ENCODE results near the gene ZEB2.

Gene ZEB2

DNA sequence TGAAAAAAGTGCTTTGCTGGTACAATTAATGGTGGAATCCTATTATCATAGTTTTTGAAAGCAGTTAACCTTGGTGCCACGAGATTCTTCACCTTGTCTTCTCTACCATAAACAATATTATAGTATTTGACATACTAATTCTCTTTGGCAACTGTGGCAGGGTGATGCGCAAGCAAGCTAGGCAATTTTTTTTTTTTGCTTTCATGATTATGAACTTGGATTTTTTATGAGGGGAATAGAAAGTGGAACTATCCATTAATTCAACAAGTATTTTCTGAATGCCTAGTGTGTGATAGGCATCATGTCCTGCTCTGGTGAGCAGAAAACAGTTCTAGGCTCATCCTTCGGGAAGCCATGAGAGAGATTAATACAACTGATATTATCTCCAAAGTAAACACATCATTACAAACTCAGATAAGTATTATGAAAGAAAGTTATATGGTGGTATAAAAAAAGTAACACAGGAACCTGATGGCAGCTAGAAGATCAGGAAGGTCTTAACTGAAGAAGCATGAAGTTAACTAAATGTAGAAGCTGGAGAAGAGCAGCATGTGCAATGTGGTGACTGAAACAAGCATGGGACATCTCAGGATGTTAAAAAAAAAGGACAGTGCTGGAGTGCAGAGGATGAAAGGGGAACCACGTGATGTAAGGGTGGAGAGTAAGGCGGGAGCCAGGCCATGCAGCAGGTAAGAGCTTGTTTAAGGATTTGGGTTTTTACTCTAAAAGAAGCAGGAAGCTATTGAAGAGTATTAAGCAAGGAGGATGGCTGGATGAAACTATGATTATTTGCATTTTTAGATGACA lies 113.7 kb downstream of the ZEB2 start:
- TF ChIP-seq CTCF (IDR thresholded peaks at IDR 0.05; ENCODE audit: low read depth, low read length): no peak

DNA sequence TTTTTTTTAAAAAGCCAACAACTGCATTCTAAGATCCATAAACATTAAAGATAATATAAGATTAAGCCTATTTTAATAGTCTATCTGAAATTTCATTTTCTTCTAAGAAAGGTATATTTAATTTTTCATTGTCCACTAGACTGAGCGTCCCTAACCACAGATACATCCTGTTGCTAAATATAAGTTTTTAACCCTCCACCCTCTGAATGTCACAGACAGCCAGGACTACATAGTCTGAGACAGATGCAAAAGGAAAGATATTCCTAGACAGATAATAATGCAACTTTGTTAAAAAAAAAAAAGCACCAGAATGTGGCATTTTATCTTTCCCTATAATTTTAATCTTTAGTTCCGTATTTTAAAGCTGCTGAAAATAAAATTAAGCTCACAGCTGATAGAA lies 114.6 kb downstream of the ZEB2 start:
- TF ChIP-seq CTCF (IDR thresholded peaks at IDR 0.05; ENCODE audit: low read depth, low read length): no peak
- no peak for DNase-seq (ENCODE audit: extremely low read depth, low read depth)

More for the DNA sequence above, 113.7 kb downstream of the ZEB2 start:
- no peak for DNase-seq (ENCODE audit: extremely low read depth, low read depth)

- TF ChIP-seq CTCF (IDR thresholded peaks at IDR 0.05; ENCODE audit: low read depth, low read length): no peak
Measured at GRCh38 chr2:144404586-144405314, 115.2 kb downstream of the ZEB2 start.

DNA sequence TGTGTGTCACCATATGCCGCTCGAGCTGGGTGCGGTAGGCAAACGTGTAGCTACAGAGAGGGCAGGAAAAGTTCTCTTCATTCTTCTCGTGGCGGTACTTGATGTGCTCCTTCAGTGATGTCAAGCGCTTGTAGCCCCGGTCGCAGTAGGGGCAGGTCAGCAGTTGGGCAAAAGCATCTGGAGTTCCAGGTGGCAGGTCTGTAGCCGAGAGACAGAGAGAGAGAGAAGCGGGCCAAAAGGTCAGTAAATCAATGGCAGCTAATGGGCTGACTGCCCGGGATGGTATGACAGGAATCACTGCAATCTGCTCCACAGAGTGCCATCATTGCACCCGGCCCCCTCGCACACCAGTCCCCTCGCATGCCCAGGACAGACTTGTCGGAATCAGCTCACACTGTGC lies 116.0 kb downstream of the ZEB2 start:
- no peak for DNase-seq (ENCODE audit: extremely low read depth, low read depth)
- TF ChIP-seq CTCF (IDR thresholded peaks at IDR 0.05; ENCODE audit: low read depth, low read length): no peak

More at GRCh38 chr2:144404586-144405314, 115.2 kb downstream of the ZEB2 start:
- no peak for DNase-seq (ENCODE audit: extremely low read depth, low read depth)

GRCh38 chr2:144402251-144402650 lies 117.7 kb downstream of the ZEB2 start:
- TF ChIP-seq CTCF (IDR thresholded peaks at IDR 0.05; ENCODE audit: low read depth, low read length): no peak
- no peak for DNase-seq (ENCODE audit: extremely low read depth, low read depth)

DNA sequence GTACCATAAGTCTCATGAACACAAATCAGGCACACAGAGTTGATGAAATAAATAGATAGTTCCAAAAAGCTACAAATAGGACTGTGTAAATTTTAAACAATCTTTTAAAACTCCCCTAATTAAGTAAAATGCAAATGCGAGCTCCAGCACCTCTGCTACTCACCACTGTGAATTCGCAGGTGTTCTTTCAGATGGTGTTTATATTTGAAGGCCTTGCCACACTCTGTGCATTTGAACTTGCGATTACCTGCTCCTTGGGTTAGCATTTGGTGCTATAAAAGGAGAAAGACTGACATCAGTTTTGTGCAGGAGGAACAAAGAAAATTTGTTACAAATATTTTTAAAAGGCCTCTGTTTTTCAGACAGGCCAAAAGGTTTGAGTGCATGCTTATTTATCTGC lies 118.9 kb downstream of the ZEB2 start:
- no peak for DNase-seq (ENCODE audit: extremely low read depth, low read depth)
- no peak for TF ChIP-seq CTCF (IDR thresholded peaks at IDR 0.05; ENCODE audit: low read depth, low read length)

GRCh38 chr2:144396318-144396717 lies 123.6 kb downstream of the ZEB2 start:
- TF ChIP-seq CTCF (IDR thresholded peaks at IDR 0.05; ENCODE audit: low read depth, low read length): no peak
- DNase-seq (ENCODE audit: extremely low read depth, low read depth): no peak

All from AG09319 (cell line).